Osteocyte (in vitro differentiated cells): ENCODE results near the gene APBA1. TPM values are rescaled to one million over a fixed set of nuclear protein-coding genes. Genes with fewer than 3 reads are reported as not detected.

ENCODE experiments used
- DNase-seq: peaks from one replicate; pipeline ENCODE4 v3.0.0; 2021; ENCODE audit warnings: mixed read lengths; ENCODE audit not compliant: unreplicated experiment; ENCODE audit errors: extremely low spot score
- H3K27ac Mint-ChIP-seq: one replicate; pipeline ENCODE4 v1.8.0; 2021; ENCODE audit warnings: mild to moderate bottlenecking, mixed read lengths; ENCODE audit not compliant: unreplicated experiment
- H3K27me3 Mint-ChIP-seq: one replicate; pipeline ENCODE4 v1.8.0; 2021; ENCODE audit warnings: mixed read lengths; ENCODE audit not compliant: unreplicated experiment
- H3K36me3 Mint-ChIP-seq: one replicate; pipeline ENCODE4 v1.8.0; 2021; ENCODE audit warnings: mixed read lengths; ENCODE audit not compliant: unreplicated experiment
- H3K4me1 Mint-ChIP-seq: one replicate; pipeline ENCODE4 v1.8.0; 2021; ENCODE audit warnings: mixed read lengths; ENCODE audit not compliant: unreplicated experiment
- H3K4me3 Mint-ChIP-seq: one replicate; pipeline ENCODE4 v1.8.0; 2021; ENCODE audit warnings: mild to moderate bottlenecking, moderate library complexity, mixed read lengths; ENCODE audit not compliant: unreplicated experiment
- H3K9me3 Mint-ChIP-seq: one replicate; pipeline ENCODE4 v1.8.0; 2021; ENCODE audit warnings: mixed read lengths; ENCODE audit not compliant: unreplicated experiment
- total RNA-seq: library from RNA; stranded (reverse); gene quantifications from 2 replicates; pipeline ENCODE4 v1.2.1, GENCODE V29; 2021
- TF ChIP-seq, protein P1 (sequence below): fragments of 200-600 bp; sonication (generic); IDR thresholded peaks from 2 replicates; pipeline ENCODE4 v1.5.0; 2021; ENCODE audit warnings: antibody characterized with exemption, mild to moderate bottlenecking, moderate library complexity

APBA1 gene
- total RNA-seq, 1 donor from 2014 or later: 5.2 TPM

DNA sequence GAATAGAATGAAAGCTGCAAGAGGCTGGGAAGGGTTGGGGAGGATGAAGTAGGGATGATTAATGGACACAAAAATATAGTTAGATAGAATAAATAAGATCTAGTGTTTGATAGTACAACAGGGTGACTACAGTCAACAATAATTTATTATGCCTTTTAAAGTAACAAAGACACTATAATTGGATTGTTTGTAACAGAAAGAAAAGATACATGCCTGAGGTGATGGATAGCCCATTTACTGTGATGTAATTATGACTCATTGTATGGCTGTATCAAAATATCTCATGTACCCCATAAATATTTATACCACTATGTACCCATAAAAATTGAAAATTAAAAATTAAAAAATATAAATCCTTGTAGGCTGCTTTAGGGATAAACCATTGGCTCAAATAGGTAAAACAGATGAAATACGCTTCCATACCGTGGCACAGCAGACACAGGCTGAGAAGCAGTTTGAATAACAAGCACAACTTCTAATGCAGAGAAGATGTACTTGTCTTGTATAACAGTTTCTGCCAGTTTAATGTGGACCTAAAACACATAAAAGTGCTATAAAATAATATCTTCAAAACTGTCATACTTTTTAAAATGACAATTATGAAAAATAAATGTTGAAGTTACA is 34.9 kb downstream of the APBA1 start:
- H3K27me3 Mint-ChIP-seq: no peaks in the 10 kb centered on the region
- H3K4me3 Mint-ChIP-seq: no peak overlapping the region
- no peaks in the 10 kb centered on the region for H3K36me3 Mint-ChIP-seq
- TF ChIP-seq, protein P1, sequence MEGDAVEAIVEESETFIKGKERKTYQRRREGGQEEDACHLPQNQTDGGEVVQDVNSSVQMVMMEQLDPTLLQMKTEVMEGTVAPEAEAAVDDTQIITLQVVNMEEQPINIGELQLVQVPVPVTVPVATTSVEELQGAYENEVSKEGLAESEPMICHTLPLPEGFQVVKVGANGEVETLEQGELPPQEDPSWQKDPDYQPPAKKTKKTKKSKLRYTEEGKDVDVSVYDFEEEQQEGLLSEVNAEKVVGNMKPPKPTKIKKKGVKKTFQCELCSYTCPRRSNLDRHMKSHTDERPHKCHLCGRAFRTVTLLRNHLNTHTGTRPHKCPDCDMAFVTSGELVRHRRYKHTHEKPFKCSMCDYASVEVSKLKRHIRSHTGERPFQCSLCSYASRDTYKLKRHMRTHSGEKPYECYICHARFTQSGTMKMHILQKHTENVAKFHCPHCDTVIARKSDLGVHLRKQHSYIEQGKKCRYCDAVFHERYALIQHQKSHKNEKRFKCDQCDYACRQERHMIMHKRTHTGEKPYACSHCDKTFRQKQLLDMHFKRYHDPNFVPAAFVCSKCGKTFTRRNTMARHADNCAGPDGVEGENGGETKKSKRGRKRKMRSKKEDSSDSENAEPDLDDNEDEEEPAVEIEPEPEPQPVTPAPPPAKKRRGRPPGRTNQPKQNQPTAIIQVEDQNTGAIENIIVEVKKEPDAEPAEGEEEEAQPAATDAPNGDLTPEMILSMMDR: no peak
- H3K27ac Mint-ChIP-seq: peak overlapping the region; percentile 15
- peaks cover 9% of the 10 kb centered on the region for H3K9me3 Mint-ChIP-seq
- no peak for DNase-seq
- H3K4me1 Mint-ChIP-seq: peaks cover 4% of the 10 kb centered on the region

- H3K9me3 Mint-ChIP-seq: no peaks in the 10 kb centered on the region
- no peak overlapping the region for H3K4me3 Mint-ChIP-seq
- no peak for DNase-seq
- H3K27ac Mint-ChIP-seq: no peak overlapping the region
- no peaks in the 10 kb centered on the region for H3K36me3 Mint-ChIP-seq
- H3K4me1 Mint-ChIP-seq: peaks cover 4% of the 10 kb centered on the region
- H3K27me3 Mint-ChIP-seq: no peaks in the 10 kb centered on the region
- TF ChIP-seq, protein P1: no peak
These were observed 38.5 kb downstream of the APBA1 start for GRCh38 chr9:69633716-69634115.

DNA sequence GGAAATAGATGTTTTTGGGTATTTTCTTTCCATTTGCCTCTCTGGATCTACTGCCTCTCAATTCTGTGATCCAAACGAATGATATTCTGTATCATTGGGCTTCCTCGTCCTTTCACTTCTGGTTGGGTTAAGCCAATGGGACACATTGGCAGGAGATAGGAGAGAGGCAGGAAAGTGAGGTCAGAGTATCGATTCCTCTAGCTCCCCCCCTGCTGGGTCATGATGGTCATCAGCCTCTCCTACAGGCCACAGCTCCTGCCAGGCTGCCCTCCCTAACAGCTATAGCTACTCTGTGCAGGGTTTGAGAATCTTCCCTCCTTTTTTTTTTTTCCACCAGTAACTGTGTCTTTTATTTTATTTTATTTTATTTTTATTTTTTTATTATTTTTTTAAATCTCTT is 39.4 kb downstream of the APBA1 start:
- peaks cover 4% of the 10 kb centered on the region for H3K4me1 Mint-ChIP-seq
- H3K27ac Mint-ChIP-seq: no peak overlapping the region
- no peak overlapping the region for H3K4me3 Mint-ChIP-seq
- DNase-seq: no peak
- no peaks in the 10 kb centered on the region for H3K36me3 Mint-ChIP-seq
- no peaks in the 10 kb centered on the region for H3K9me3 Mint-ChIP-seq
- H3K27me3 Mint-ChIP-seq: no peaks in the 10 kb centered on the region
- TF ChIP-seq, protein P1: no peak

DNA sequence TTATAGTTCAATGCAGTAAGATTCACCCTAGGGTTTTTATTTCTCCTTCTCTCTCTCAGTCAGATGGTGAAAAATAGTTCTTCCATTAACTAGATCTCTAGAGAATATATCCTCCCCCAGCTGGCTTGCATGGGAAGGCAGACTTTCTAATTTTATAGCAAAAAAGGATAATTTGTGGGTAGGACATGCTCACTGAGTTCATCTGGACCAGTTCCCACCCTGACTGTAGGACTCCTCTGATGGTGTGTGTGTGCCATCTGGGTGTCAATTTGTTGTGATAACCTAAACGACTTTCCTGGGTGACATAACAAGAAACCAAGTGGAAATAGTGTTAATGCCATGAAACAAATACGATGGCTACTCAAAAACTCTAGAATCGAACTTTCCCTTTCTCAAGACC is 44.9 kb downstream of the APBA1 start:
- no peaks in the 10 kb centered on the region for H3K27me3 Mint-ChIP-seq
- TF ChIP-seq, protein P1: no peak
- no peak overlapping the region for H3K4me3 Mint-ChIP-seq
- H3K36me3 Mint-ChIP-seq: no peaks in the 10 kb centered on the region
- no peak overlapping the region for H3K27ac Mint-ChIP-seq
- H3K4me1 Mint-ChIP-seq: no peaks in the 10 kb centered on the region
- H3K9me3 Mint-ChIP-seq: no peaks in the 10 kb centered on the region
- no peak for DNase-seq

DNA sequence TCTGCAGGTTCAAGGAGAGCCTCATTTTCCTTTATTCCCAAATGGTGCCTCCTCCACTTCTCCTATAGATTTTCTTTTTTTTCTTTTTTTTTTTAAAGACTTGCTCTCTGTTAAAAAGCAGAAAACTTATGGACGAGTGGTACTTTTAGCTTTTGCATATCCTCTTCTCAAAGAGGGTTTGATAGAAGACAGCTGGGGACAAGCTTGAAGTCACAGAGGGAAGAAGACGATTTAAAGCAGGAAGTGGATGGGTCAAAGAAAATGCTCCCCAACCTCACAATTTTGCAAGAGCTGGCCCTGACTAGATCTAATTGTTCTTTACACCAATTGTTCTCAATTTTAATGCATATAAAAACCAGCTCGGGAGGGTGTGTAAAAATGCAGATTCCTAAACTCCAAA is 48.9 kb downstream of the APBA1 start:
- Mint-ChIP-seq H3K4me1 (no peaks in the 10 kb centered on the region), H3K4me3 (no peak overlapping the region), H3K27ac (no peak overlapping the region), H3K9me3 (peaks cover 2% of the 10 kb centered on the region), H3K36me3 (no peaks in the 10 kb centered on the region), H3K27me3 (no peaks in the 10 kb centered on the region)
- TF ChIP-seq, protein P1: no peak
- no peak for DNase-seq
